ENCODE measurements around the gene CDCP1.
A peak's percentile ranks its signal among the peaks of the same experiment; 100 is the strongest.
"Not testable (repeated sequence)": the region's sequence is repeated elsewhere in the genome, so short reads cannot be mapped to it uniquely, and the experiment has no call there.

CDCP1 gene

DNA sequence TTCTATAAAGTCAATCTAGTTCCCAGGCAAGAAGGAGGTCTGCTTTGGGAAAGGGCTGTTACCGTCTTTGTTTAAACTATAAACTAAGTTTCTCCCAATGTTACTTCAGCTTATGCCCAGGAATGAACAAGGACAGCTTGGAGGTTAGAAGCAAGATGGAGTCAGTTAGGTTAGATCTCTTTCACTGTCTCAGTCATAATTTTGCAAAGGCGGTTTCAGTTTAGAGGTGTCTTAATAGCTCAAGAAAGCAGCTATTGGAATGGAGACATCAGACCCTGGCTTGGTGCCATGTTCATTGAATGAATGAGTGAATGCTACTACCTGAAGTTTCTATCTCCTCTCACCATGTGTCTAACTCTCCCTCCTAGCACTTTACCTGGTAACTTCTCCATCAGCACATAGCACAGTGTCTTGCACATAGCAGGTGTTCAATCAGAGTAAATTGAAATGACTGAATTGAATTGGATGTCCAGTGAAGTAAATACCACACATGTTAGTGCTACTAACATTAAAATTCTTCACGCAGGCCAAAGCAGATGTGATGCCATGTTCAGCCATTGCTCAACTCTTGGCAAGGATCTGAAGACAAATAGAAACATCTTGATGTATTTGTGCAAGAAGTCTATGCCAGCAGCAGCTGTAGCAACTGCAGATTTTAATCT, 91.9 kb downstream of the CDCP1 start:
- ChIA-PET POLR2A (no interaction called here), CTCF (interaction anchor here (1.1 to 6.1 kb wide), 3 partner anchors 12 to 156 kb away, joined by 4 to 77 read pairs (median 17); no protein-coding TSS in a partner anchor)
- 80% methylated on average over 2 of the region's 3 CpGs for WGBS (ENCODE audit: insufficient coverage)
- Histone ChIP-seq H3K4me3 (ENCODE audit: control insufficient read depth in 1 of 7, extremely low read depth in 1 of 7, insufficient read depth in 4 of 7, low read depth in 2 of 7, low read length in 6 of 7) (no peak overlapping the region), H3K27ac (ENCODE audit: insufficient read depth in 1 of 2, low read depth in 1 of 2, low read length in 2 of 2, poor library complexity in 1 of 2, severe bottlenecking in 2 of 2) (no peak overlapping the region), H3K27me3 (replicated peaks in 2 of 5; ENCODE audit: control insufficient read depth in 4 of 5, insufficient read depth in 5 of 5, low read length in 4 of 5) (no peaks in the 10 kb centered on the region), H3K36me3 (ENCODE audit: control insufficient read depth in 4 of 4, insufficient read depth in 4 of 4, low read length in 3 of 4) (no peaks in the 10 kb centered on the region), H3K9me3 (ENCODE audit: control extremely low read depth in 1 of 5, control insufficient read depth in 4 of 5, insufficient read depth in 2 of 5, low read depth in 1 of 5, low read length in 4 of 5) (no peaks in the 10 kb centered on the region), H3K4me1 (ENCODE audit: control extremely low read depth in 1 of 4, control insufficient read depth in 4 of 4, insufficient read depth in 4 of 4, low read length in 3 of 4) (peaks cover 0 to 2% (median 0%) of the 10 kb centered on the region in 4 experiments)
- no peak for DNase-seq

DNA sequence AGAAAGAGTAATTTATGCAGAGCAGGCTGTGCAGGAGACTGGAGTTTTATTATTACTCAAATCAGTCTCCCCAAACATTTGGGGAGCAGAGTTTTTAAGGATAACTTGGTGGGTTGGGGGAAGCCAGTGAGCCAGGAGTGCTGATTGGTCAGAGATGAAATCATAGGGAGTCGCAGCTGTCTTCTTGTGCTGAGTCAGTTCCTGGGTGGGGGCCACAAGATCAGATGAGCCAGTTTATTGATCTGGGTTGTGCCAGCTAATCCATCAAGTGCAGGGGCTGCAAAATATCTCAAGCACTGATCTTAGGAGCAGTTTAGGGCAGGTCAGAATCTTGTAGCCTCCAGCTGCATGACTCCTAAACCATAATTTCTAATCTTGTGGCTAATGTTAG, 92.4 kb downstream of the CDCP1 start:
- POLR2A ChIA-PET; H3K4me1 ChIP-seq (ENCODE audit: control extremely low read depth in 1 of 4, control insufficient read depth in 4 of 4, insufficient read depth in 4 of 4, low read length in 3 of 4); H3K4me3 ChIP-seq (ENCODE audit: control insufficient read depth in 1 of 7, extremely low read depth in 1 of 7, insufficient read depth in 4 of 7, low read depth in 2 of 7, low read length in 6 of 7); H3K27ac ChIP-seq (ENCODE audit: insufficient read depth in 1 of 2, low read depth in 1 of 2, low read length in 2 of 2, poor library complexity in 1 of 2, severe bottlenecking in 2 of 2); H3K9me3 ChIP-seq (ENCODE audit: control extremely low read depth in 1 of 5, control insufficient read depth in 4 of 5, insufficient read depth in 2 of 5, low read depth in 1 of 5, low read length in 4 of 5); DNase-seq; H3K27me3 ChIP-seq (replicated peaks in 2 of 5; ENCODE audit: control insufficient read depth in 4 of 5, insufficient read depth in 5 of 5, low read length in 4 of 5); H3K36me3 ChIP-seq (ENCODE audit: control insufficient read depth in 4 of 4, insufficient read depth in 4 of 4, low read length in 3 of 4): not testable (repeated sequence)
- CTCF ChIA-PET = interaction anchor here (1.0 to 6.1 kb wide), 3 partner anchors 10 to 157 kb away, joined by 3 to 77 read pairs (median 17); no protein-coding TSS in a partner anchor
- 71% methylated on average over 1 of the region's 1 CpG for WGBS (ENCODE audit: insufficient coverage)

DNA sequence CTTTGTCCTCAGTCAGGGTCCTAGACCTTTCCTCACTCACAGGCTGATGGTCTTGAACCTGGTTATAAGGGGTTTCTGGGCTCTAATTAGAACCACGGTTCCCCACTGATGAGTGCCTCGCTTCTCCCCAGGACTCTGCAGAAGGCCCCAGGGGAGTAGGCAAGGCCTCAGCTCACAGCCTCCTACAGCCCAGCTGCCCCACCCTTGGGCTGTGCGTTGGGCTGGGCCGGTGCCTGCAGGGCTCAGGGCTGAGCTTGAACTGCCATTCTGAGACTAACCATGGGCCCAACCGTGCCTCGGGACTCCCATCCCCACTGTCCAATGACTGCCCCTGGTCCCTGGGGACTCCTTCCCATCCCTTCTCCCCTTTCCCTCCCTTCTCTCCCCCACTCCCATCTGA, 94.5 kb downstream of the CDCP1 start:
- DNase-seq = no peak
- Histone ChIP-seq H3K27ac (ENCODE audit: insufficient read depth in 1 of 2, low read depth in 1 of 2, low read length in 2 of 2, poor library complexity in 1 of 2, severe bottlenecking in 2 of 2) (no peak overlapping the region), H3K9me3 (ENCODE audit: control extremely low read depth in 1 of 5, control insufficient read depth in 4 of 5, insufficient read depth in 2 of 5, low read depth in 1 of 5, low read length in 4 of 5) (no peaks in the 10 kb centered on the region), H3K36me3 (ENCODE audit: control insufficient read depth in 4 of 4, insufficient read depth in 4 of 4, low read length in 3 of 4) (no peaks in the 10 kb centered on the region), H3K4me3 (ENCODE audit: control insufficient read depth in 1 of 7, extremely low read depth in 1 of 7, insufficient read depth in 4 of 7, low read depth in 2 of 7, low read length in 6 of 7) (no peak overlapping the region), H3K27me3 (replicated peaks in 2 of 5; ENCODE audit: control insufficient read depth in 4 of 5, insufficient read depth in 5 of 5, low read length in 4 of 5) (no peaks in the 10 kb centered on the region), H3K4me1 (ENCODE audit: control extremely low read depth in 1 of 4, control insufficient read depth in 4 of 4, insufficient read depth in 4 of 4, low read length in 3 of 4) (peaks cover 0 to under 1% (median 0%) of the 10 kb centered on the region in 4 experiments)
- WGBS (ENCODE audit: insufficient coverage) = 100% methylated on average over 4 of the region's 6 CpGs
- ChIA-PET POLR2A (no interaction called here), CTCF (interaction anchor here (1.2 to 1.4 kb wide), 2 partner anchors 10 to 456 kb away, joined by 3 read pairs; no protein-coding TSS in a partner anchor)

DNA sequence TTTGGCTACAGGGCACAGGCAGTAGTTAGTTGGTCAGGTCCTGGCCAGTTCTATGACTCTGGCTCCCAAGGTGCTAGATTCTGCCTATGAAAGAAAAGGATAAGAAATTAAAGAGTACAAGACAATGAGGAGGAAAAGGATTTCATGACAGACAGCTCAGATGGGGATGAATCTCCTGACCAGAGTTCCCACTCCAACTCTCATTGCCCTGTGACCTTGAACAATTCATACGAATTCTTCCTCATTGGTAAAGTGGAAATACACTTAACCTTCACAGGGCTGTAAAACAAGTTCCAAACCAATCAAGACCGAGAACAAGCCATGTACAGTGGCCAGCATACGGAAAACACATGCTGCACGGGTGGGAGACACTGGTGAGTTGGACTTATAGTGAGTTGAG, 96.4 kb downstream of the CDCP1 start:
- POLR2A ChIA-PET = no interaction called here
- Histone ChIP-seq H3K27ac (ENCODE audit: insufficient read depth in 1 of 2, low read depth in 1 of 2, low read length in 2 of 2, poor library complexity in 1 of 2, severe bottlenecking in 2 of 2) (no peak overlapping the region), H3K9me3 (ENCODE audit: control extremely low read depth in 1 of 5, control insufficient read depth in 4 of 5, insufficient read depth in 2 of 5, low read depth in 1 of 5, low read length in 4 of 5) (no peaks in the 10 kb centered on the region), H3K4me1 (ENCODE audit: control extremely low read depth in 1 of 4, control insufficient read depth in 4 of 4, insufficient read depth in 4 of 4, low read length in 3 of 4) (no peaks in the 10 kb centered on the region), H3K36me3 (ENCODE audit: control insufficient read depth in 4 of 4, insufficient read depth in 4 of 4, low read length in 3 of 4) (no peaks in the 10 kb centered on the region), H3K27me3 (replicated peaks in 2 of 5; ENCODE audit: control insufficient read depth in 4 of 5, insufficient read depth in 5 of 5, low read length in 4 of 5) (no peaks in the 10 kb centered on the region), H3K4me3 (ENCODE audit: control insufficient read depth in 1 of 7, extremely low read depth in 1 of 7, insufficient read depth in 4 of 7, low read depth in 2 of 7, low read length in 6 of 7) (no peak overlapping the region)
- DNase-seq = no peak
- WGBS (ENCODE audit: insufficient coverage) = 92% methylated on average over 3 of the region's 4 CpGs
- CTCF ChIA-PET = interaction anchor here (0.9 kb wide), 1 partner anchor 8 kb away, joined by 3 read pairs; no protein-coding TSS in a partner anchor

DNA sequence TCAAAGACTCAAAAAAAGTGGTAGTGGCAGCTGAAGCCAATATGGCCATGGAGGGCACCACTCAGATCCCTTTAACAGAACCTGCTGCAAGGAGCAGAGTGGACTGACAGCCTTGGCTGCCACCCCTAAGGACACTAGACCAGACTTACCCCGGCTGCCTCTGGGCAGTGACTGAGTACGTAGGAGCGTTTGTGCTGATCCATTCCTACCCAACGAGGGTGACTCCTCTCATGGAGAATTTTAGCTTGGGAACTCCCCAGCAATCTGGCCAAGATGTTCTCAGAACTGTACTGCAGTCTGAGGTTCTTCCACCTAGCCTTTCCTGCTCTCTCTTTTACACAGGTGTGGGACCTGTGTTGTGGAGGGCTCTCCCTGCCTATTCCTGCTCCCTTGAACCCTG, 97.9 kb downstream of the CDCP1 start:
- ChIA-PET POLR2A (interaction anchor here (0.6 kb wide), 1 partner anchor 51 kb away, joined by 3 read pairs; no protein-coding TSS in a partner anchor), CTCF (interaction anchor here (0.6 to 12.8 kb wide), 7 partner anchors 8 to 452 kb away, joined by 3 to 300 read pairs (median 4); no protein-coding TSS in a partner anchor)
- Histone ChIP-seq H3K4me1 (ENCODE audit: control extremely low read depth in 1 of 4, control insufficient read depth in 4 of 4, insufficient read depth in 4 of 4, low read length in 3 of 4) (peaks cover 0 to 3% (median 0%) of the 10 kb centered on the region in 4 experiments), H3K9me3 (ENCODE audit: control extremely low read depth in 1 of 5, control insufficient read depth in 4 of 5, insufficient read depth in 2 of 5, low read depth in 1 of 5, low read length in 4 of 5) (no peaks in the 10 kb centered on the region), H3K4me3 (ENCODE audit: control insufficient read depth in 1 of 7, extremely low read depth in 1 of 7, insufficient read depth in 4 of 7, low read depth in 2 of 7, low read length in 6 of 7) (no peak overlapping the region), H3K36me3 (ENCODE audit: control insufficient read depth in 4 of 4, insufficient read depth in 4 of 4, low read length in 3 of 4) (no peaks in the 10 kb centered on the region), H3K27ac (ENCODE audit: insufficient read depth in 1 of 2, low read depth in 1 of 2, low read length in 2 of 2, poor library complexity in 1 of 2, severe bottlenecking in 2 of 2) (no peak overlapping the region), H3K27me3 (replicated peaks in 2 of 5; ENCODE audit: control insufficient read depth in 4 of 5, insufficient read depth in 5 of 5, low read length in 4 of 5) (no peaks in the 10 kb centered on the region)
- no peak for DNase-seq
- 87% methylated on average over 4 of the region's 4 CpGs for WGBS (ENCODE audit: insufficient coverage)

DNA sequence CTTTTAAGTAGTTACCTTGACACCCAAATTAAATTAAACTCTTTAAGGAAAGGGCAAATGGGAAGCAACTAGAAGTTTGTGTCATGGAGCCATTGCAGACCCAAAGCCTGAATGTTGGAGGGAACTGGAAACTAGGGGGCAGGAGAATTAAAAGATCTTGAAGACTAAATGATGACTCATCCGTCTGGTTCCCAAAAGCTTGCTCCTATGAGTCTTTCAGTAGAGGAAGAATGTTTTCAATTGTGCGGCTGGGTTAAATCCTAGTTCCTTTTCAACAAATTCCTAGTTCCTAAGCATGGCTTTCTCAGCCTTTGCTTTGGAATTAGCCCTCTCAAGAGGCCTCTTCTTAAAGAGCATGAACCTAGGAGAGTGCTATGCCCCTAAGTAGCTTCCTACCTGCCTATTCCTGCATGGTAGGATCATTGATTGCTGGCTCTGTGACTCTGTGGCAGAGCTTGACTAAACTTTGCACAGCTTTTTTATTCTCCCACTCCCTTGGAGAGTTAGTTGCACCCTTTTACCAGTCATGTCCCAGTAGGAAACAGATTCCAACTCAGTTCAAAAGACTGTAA, 102.4 kb downstream of the CDCP1 start:
- no peak overlapping the region for H3K27ac ChIP-seq (ENCODE audit: insufficient read depth in 1 of 2, low read depth in 1 of 2, low read length in 2 of 2, poor library complexity in 1 of 2, severe bottlenecking in 2 of 2)
- H3K27me3 ChIP-seq (replicated peaks in 2 of 5; ENCODE audit: control insufficient read depth in 4 of 5, insufficient read depth in 5 of 5, low read length in 4 of 5) = no peaks in the 10 kb centered on the region
- peak; percentile 31 to 47 (median 43) for DNase-seq
- H3K4me1 ChIP-seq (ENCODE audit: control extremely low read depth in 1 of 4, control insufficient read depth in 4 of 4, insufficient read depth in 4 of 4, low read length in 3 of 4) = peaks cover 0 to 17% (median under 1%) of the 10 kb centered on the region in 4 experiments
- 33% methylated on average over 2 of the region's 2 CpGs for WGBS (ENCODE audit: insufficient coverage)
- ChIA-PET POLR2A (interaction anchor here (0.7 kb wide), 1 partner anchor 75 kb away, joined by 3 read pairs; no protein-coding TSS in a partner anchor), CTCF (interaction anchor here (0.8 to 12.8 kb wide), 10 partner anchors 12 to 656 kb away, joined by 3 to 300 read pairs (median 5); no protein-coding TSS in a partner anchor)
- H3K9me3 ChIP-seq (ENCODE audit: control extremely low read depth in 1 of 5, control insufficient read depth in 4 of 5, insufficient read depth in 2 of 5, low read depth in 1 of 5, low read length in 4 of 5) = no peaks in the 10 kb centered on the region
- H3K36me3 ChIP-seq (ENCODE audit: control insufficient read depth in 4 of 4, insufficient read depth in 4 of 4, low read length in 3 of 4) = no peaks in the 10 kb centered on the region
- H3K4me3 ChIP-seq (ENCODE audit: control insufficient read depth in 1 of 7, extremely low read depth in 1 of 7, insufficient read depth in 4 of 7, low read depth in 2 of 7, low read length in 6 of 7) = no peak overlapping the region

DNA sequence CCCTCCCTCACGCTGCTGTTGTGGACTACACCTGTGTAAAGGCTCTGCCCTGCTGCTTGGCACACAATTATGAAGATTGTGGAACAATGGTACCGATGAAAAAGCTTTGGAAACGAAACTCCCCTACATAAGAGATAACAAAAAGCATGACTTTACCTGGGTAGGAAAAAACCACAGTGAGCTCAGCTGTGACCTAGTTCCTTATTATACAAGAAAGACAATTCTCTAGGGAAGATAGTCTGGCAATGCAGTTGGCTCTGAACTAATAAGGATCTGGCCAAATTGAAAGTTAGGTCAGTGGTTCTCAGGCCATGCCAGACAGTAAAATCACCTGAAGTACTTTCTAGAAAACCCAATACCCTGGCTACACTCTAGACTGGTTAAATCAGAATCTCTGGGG, 104.0 kb downstream of the CDCP1 start:
- DNase-seq = no peak
- Histone ChIP-seq H3K36me3 (ENCODE audit: control insufficient read depth in 4 of 4, insufficient read depth in 4 of 4, low read length in 3 of 4) (no peaks in the 10 kb centered on the region), H3K4me3 (ENCODE audit: control insufficient read depth in 1 of 7, extremely low read depth in 1 of 7, insufficient read depth in 4 of 7, low read depth in 2 of 7, low read length in 6 of 7) (no peak overlapping the region), H3K27ac (ENCODE audit: insufficient read depth in 1 of 2, low read depth in 1 of 2, low read length in 2 of 2, poor library complexity in 1 of 2, severe bottlenecking in 2 of 2) (no peak overlapping the region), H3K4me1 (ENCODE audit: control extremely low read depth in 1 of 4, control insufficient read depth in 4 of 4, insufficient read depth in 4 of 4, low read length in 3 of 4) (peaks cover 1 to 17% (median 4%) of the 10 kb centered on the region in 4 experiments), H3K9me3 (ENCODE audit: control extremely low read depth in 1 of 5, control insufficient read depth in 4 of 5, insufficient read depth in 2 of 5, low read depth in 1 of 5, low read length in 4 of 5) (no peaks in the 10 kb centered on the region), H3K27me3 (replicated peaks in 2 of 5; ENCODE audit: control insufficient read depth in 4 of 5, insufficient read depth in 5 of 5, low read length in 4 of 5) (no peaks in the 10 kb centered on the region)
- ChIA-PET CTCF (interaction anchor here (0.7 to 12.8 kb wide), 24 partner anchors 8 to 618 kb away, joined by 3 to 300 read pairs (median 4); no protein-coding TSS in a partner anchor), POLR2A (interaction anchor here (0.6 kb wide), 1 partner anchor 466 kb away, joined by 3 read pairs; no protein-coding TSS in a partner anchor)
- no CpG with 5 or more reads among the region's 3 CpGs for WGBS (ENCODE audit: insufficient coverage)
